CD4-positive, alpha-beta T cell (primary cell): ENCODE data around the gene FUT8. TPM values are rescaled to one million over a fixed set of nuclear protein-coding genes. Genes with fewer than 3 reads are reported as not detected.
"Not testable (repeated sequence)": the region's sequence is repeated elsewhere in the genome, so short reads cannot be mapped to it uniquely, and the experiment has no call there.

Source experiments
- ATAC-seq: fragments of 200-7000 bp; cut with Tn5 transposase; one replicate; pipeline ENCODE4 v1.10.0; 2022; ENCODE audit warnings: mild to moderate bottlenecking; ENCODE audit not compliant: poor library complexity
- CTCF ChIA-PET: fragments of 350-600 bp; sonication (Branson Sonifier 250); formaldehyde crosslinking; loops from one replicate; lab custom pipeline; 2021; ENCODE audit warnings: antibody characterized with exemption, inconsistent platforms; lab: Charles Lee
- POLR2A ChIA-PET: fragments of 350-600 bp; sonication (Branson Sonifier 250); formaldehyde crosslinking; loops from one replicate; lab custom pipeline; 2021; ENCODE audit warnings: antibody characterized with exemption, inconsistent platforms; lab: Charles Lee
- DNase-seq, 14 experiments: peaks; one replicate each; pipeline ENCODE4 v3.0.0-alpha.2; 2013 to 2020; ENCODE audit warnings: mixed read lengths in 2 of 14
- H3K27ac ChIP-seq, 2 donors: one replicate each; pipeline versions ENCODE4 v1.5.1 to v1.7.0; 2013; ENCODE audit warnings: low read length in 2 of 2, low read depth in 1 of 2, mild to moderate bottlenecking in 1 of 2
- H3K27me3 ChIP-seq, 2 experiments: 1 replicate in 1 of 2; 2 replicates in 1 of 2; pipeline versions ENCODE4 v1.6.1 to v1.7.0; 2013; ENCODE audit warnings: low read length in 2 of 2, control low read depth in 1 of 2, mild to moderate bottlenecking in 1 of 2, moderate library complexity in 1 of 2; ENCODE audit not compliant: insufficient read depth in 2 of 2, control insufficient read depth in 1 of 2
- H3K36me3 ChIP-seq: one replicate; pipeline ENCODE4 v1.6.1; 2013; ENCODE audit warnings: low read length, control low read depth; ENCODE audit not compliant: insufficient read depth
- H3K4me1 ChIP-seq: one replicate; pipeline ENCODE4 v1.6.1; 2013; ENCODE audit warnings: low read length, control low read depth; ENCODE audit not compliant: insufficient read depth
- H3K4me3 ChIP-seq: one replicate; pipeline ENCODE4 v1.5.1; 2013; ENCODE audit warnings: mild to moderate bottlenecking, low read length, moderate library complexity
- H3K9me3 ChIP-seq, 2 experiments: 1 replicate in 1 of 2; 2 replicates in 1 of 2; pipeline versions ENCODE4 v1.6.1 to v1.7.0; 2013; ENCODE audit warnings: low read length in 2 of 2, mild to moderate bottlenecking in 2 of 2, control low read depth in 1 of 2, moderate library complexity in 1 of 2; ENCODE audit not compliant: control insufficient read depth in 1 of 2, insufficient read depth in 1 of 2
- H3K27ac Mint-ChIP-seq: one replicate; pipeline ENCODE4 v1.8.0; 2020; ENCODE audit warnings: mixed read lengths
- H3K27me3 Mint-ChIP-seq: one replicate; pipeline ENCODE4 v1.8.0; 2021; ENCODE audit warnings: mixed read lengths
- H3K36me3 Mint-ChIP-seq: one replicate; pipeline ENCODE4 v1.8.0; 2021; ENCODE audit warnings: low read depth, mixed read lengths
- H3K4me1 Mint-ChIP-seq: one replicate; pipeline ENCODE4 v1.8.0; 2021; ENCODE audit warnings: low read depth, mixed read lengths
- H3K4me3 Mint-ChIP-seq: one replicate; pipeline ENCODE4 v1.8.0; 2020; ENCODE audit warnings: mild to moderate bottlenecking, mixed read lengths
- H3K9me3 Mint-ChIP-seq: one replicate; pipeline ENCODE4 v1.8.0; 2020; ENCODE audit warnings: mixed read lengths
- CTCF ChIP-seq: fragments of 200-600 bp; IDR thresholded peaks from one replicate; pipeline ENCODE4 v1.8.0; 2022; ENCODE audit warnings: antibody characterized with exemption, mild to moderate bottlenecking
- intact Hi-C, 2 experiments: fragments of 100-400 bp; cut with DNase I in 1 of 2; cut with micrococcal nuclease in 1 of 2; formaldehyde crosslinking; loops; one replicate each; pipeline versions ENCODE4 v1.15.1 to v1.9.0; 2023 to 2025; cut with DNase I, micrococcal nuclease
- total RNA-seq, 174 experiments: library from RNA in 2 of 174; stranded (reverse) in 2 of 174; gene quantifications; one replicate each; pipeline ENCODE4 v1.2.3 and lab custom pipeline; 2021 to 2026

FUT8 gene
- total RNA-seq, 2 experiments from 2014 or later: 31.3 to 39.1 TPM

DNA sequence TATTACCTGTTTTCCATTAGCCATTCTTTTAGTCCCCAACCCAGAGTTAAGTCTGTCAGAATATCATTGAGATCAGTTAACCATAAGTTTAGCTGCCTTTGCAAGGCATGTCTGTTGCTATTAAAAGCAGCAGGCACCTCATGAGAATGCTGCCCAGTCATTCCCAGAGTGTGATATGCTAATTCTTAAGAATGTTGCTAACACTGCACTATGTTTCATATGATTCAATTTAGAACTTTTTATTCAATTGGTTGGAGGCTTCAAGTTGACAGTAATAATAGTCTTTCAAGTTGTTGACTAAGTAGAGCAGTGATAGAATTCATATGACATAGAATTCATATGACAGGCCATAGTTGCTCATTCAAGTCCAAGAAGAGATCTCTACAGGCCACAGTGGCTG is 292.3 kb downstream of the FUT8 start:
- peaks cover 6% of the 10 kb centered on the region for H3K9me3 Mint-ChIP-seq
- TF ChIP-seq CTCF: no peak
- no peak overlapping the region for H3K27ac Mint-ChIP-seq
- Histone ChIP-seq H3K36me3 (no peaks in the 10 kb centered on the region), H3K27me3 (no peaks in the 10 kb centered on the region), H3K27ac (no peak overlapping the region), H3K9me3 (peaks cover 0 to 4% of the 10 kb centered on the region in 2 experiments), H3K4me3 (no peak overlapping the region), H3K4me1 (no peaks in the 10 kb centered on the region)
- CTCF ChIA-PET: no interaction called here
- intact Hi-C loops: loop anchor here in 1 of 2 experiments (5.0 kb wide), 1 partner anchor 42 kb away; no protein-coding TSS in a partner anchor
- no peak overlapping the region for H3K4me3 Mint-ChIP-seq
- DNase-seq: no peak
- no peak for ATAC-seq
- peaks cover 12% of the 10 kb centered on the region for H3K4me1 Mint-ChIP-seq
- H3K27me3 Mint-ChIP-seq: no peaks in the 10 kb centered on the region
- POLR2A ChIA-PET: no interaction called here
- peaks cover 46% of the 10 kb centered on the region for H3K36me3 Mint-ChIP-seq

DNA sequence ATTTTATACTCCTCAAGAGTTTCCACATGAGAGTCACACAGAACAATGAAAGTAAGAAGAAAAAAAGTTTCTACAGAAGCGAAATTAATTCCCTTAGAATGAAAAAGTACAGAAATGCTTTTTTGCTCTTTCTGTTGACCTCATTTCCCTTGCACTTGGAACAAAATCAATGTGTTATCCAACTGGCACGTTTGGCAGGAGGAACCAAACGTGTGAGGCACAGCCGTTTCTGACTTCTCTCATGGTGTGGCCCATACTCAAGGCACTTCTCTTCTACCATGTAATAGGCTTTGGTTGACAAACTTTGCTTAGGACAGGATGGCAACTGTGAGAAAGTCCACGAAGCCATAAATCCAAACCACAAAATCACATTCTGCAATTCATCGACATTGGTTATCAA is 297.0 kb downstream of the FUT8 start:
- Histone ChIP-seq H3K4me3 (no peak overlapping the region), H3K36me3 (no peaks in the 10 kb centered on the region), H3K9me3 (no peaks in the 10 kb centered on the region), H3K27ac (no peak overlapping the region), H3K4me1 (no peaks in the 10 kb centered on the region), H3K27me3 (no peaks in the 10 kb centered on the region)
- peaks cover 61% of the 10 kb centered on the region for H3K36me3 Mint-ChIP-seq
- no peaks in the 10 kb centered on the region for H3K27me3 Mint-ChIP-seq
- intact Hi-C loops: loop anchor here in 1 of 2 experiments (5.0 kb wide), 1 partner anchor 38 kb away; no protein-coding TSS in a partner anchor
- H3K4me1 Mint-ChIP-seq: peaks cover 24% of the 10 kb centered on the region
- peaks cover 14% of the 10 kb centered on the region for H3K9me3 Mint-ChIP-seq
- DNase-seq (no peak), ATAC-seq (no peak)
- no peak for TF ChIP-seq CTCF
- H3K27ac Mint-ChIP-seq: peak overlapping the region; percentile 36
- no peak overlapping the region for H3K4me3 Mint-ChIP-seq
- POLR2A ChIA-PET: no interaction called here
- CTCF ChIA-PET: no interaction called here

DNA sequence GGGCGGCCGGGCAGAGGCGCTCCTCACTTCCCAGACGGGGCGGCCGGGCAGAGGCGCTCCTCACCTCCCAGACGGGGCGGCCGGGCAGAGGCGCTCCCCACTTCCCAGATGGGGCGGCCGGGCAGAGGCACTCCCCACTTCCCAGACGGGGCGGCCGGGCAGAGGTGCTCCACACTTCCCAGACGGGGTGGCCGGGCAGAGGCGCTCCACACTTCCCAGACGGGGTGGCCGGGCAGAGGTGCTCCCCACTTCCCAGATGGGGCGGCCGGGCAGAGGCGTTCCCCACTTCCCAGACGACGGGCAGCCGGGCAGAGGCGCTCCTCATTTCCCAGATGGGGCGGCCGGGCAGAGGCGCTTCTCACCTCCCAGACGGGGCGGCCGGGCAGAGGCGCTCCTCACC is 304.3 kb downstream of the FUT8 start:
- POLR2A ChIA-PET, CTCF ChIA-PET, H3K4me1 ChIP-seq, ATAC-seq, DNase-seq, intact Hi-C loops, H3K27me3 ChIP-seq, H3K27ac ChIP-seq, H3K27me3 Mint-ChIP-seq, H3K27ac Mint-ChIP-seq, H3K4me3 ChIP-seq, H3K4me3 Mint-ChIP-seq, H3K36me3 ChIP-seq: not testable (repeated sequence)
- peaks cover 0 to 13% of the 10 kb centered on the region in 2 experiments for H3K9me3 ChIP-seq
- peaks cover 65% of the 10 kb centered on the region for H3K36me3 Mint-ChIP-seq
- peaks cover 14% of the 10 kb centered on the region for H3K9me3 Mint-ChIP-seq
- peaks cover 15% of the 10 kb centered on the region for H3K4me1 Mint-ChIP-seq

GRCh38 chr14:65717384-65717915 is 304.9 kb downstream of the FUT8 start:
- H3K9me3 Mint-ChIP-seq: peaks cover 14% of the 10 kb centered on the region
- POLR2A ChIA-PET: not testable (repeated sequence)

More at GRCh38 chr14:65717384-65717915, 304.9 kb downstream of the FUT8 start:
- H3K27ac ChIP-seq, H3K4me3 ChIP-seq, ATAC-seq, H3K36me3 ChIP-seq, CTCF ChIA-PET, H3K27ac Mint-ChIP-seq, H3K4me1 ChIP-seq, DNase-seq, intact Hi-C loops, H3K27me3 ChIP-seq, H3K27me3 Mint-ChIP-seq, H3K4me3 Mint-ChIP-seq: not testable (repeated sequence)
- Mint-ChIP-seq H3K36me3 (peaks cover 70% of the 10 kb centered on the region), H3K4me1 (peaks cover 20% of the 10 kb centered on the region)
- H3K9me3 ChIP-seq: peaks cover 0 to 13% of the 10 kb centered on the region in 2 experiments
